ENCODE measurements around the gene KCNS1. TPM values are rescaled to one million over a fixed set of nuclear protein-coding genes. Genes with fewer than 3 reads are reported as not detected.

Gene KCNS1
- total RNA-seq, 2 experiments from 2014 or later: not detected

DNA sequence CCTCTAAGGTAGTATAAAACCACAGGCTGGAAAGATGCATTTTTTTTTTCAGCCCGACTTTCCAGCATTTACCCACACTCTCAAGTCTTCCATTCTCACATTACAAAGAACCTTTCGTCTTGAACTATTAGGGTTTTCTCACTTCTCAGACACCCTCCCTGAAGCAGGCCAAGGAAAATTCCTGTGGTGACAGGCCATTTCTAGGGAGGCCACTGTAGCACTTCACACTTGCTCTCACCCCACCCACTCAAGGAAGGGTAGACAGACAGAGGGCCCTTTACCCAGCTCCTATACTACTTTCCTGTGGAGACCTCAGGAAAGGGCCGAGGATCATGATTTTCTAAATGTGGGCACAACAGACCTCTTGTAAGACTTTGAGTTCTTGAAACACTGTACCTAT is 27.7 kb downstream of the KCNS1 start:
- H3K27ac ChIP-seq (ENCODE audit: low read depth, low read length, poor library complexity, severe bottlenecking): no peak overlapping the region
- intact Hi-C loops (cut with micrococcal nuclease; ENCODE audit: unreplicated experiment): no loop called here
- H3K4me3 ChIP-seq (ENCODE audit: low read depth, low read length, poor library complexity, severe bottlenecking): no peak overlapping the region
- no peaks in the 10 kb centered on the region for H3K4me1 ChIP-seq (ENCODE audit: insufficient read depth, low read length, poor library complexity, severe bottlenecking)
- H2AFZ ChIP-seq (ENCODE audit: low read length): no peak overlapping the region
- peaks cover 88% of the 10 kb centered on the region for H3K36me3 ChIP-seq (ENCODE audit: insufficient read depth, low read length)
- no peaks in the 10 kb centered on the region for H3K79me2 ChIP-seq (ENCODE audit: insufficient read depth, low read depth, low read length)
- H3K9me2 ChIP-seq (ENCODE audit: insufficient read depth, low read length): no peaks in the 10 kb centered on the region
- ChIA-PET POLR2A (interaction anchor here (0.7 to 1.0 kb wide), 2 partner anchors 38 to 42 kb away, joined by 3 read pairs; partner anchors contain the start of gene WFDC5), CTCF (ENCODE audit: unreplicated experiment) (no interaction called here)
- BruUV-seq (replicated peaks): no TSS peak
- DNase-seq (ENCODE audit: low spot score): no peak
- TF ChIP-seq, protein P1, sequence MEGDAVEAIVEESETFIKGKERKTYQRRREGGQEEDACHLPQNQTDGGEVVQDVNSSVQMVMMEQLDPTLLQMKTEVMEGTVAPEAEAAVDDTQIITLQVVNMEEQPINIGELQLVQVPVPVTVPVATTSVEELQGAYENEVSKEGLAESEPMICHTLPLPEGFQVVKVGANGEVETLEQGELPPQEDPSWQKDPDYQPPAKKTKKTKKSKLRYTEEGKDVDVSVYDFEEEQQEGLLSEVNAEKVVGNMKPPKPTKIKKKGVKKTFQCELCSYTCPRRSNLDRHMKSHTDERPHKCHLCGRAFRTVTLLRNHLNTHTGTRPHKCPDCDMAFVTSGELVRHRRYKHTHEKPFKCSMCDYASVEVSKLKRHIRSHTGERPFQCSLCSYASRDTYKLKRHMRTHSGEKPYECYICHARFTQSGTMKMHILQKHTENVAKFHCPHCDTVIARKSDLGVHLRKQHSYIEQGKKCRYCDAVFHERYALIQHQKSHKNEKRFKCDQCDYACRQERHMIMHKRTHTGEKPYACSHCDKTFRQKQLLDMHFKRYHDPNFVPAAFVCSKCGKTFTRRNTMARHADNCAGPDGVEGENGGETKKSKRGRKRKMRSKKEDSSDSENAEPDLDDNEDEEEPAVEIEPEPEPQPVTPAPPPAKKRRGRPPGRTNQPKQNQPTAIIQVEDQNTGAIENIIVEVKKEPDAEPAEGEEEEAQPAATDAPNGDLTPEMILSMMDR (conservative IDR thresholded peaks at IDR 0.05; ENCODE audit: low read length): no peak
- no peak for TF ChIP-seq EZH2phosphoT487 (IDR thresholded peaks at IDR 0.05; ENCODE audit: borderline replicate concordance, low read depth, low read length)
- no peaks in the 10 kb centered on the region for H3K9me3 ChIP-seq (ENCODE audit: low read length)
- H4K20me1 ChIP-seq (ENCODE audit: insufficient read depth, low read length): no peaks in the 10 kb centered on the region; the same call in 1 of the 2 replicates
- H3K4me2 ChIP-seq (ENCODE audit: low read length): no peak overlapping the region

DNA sequence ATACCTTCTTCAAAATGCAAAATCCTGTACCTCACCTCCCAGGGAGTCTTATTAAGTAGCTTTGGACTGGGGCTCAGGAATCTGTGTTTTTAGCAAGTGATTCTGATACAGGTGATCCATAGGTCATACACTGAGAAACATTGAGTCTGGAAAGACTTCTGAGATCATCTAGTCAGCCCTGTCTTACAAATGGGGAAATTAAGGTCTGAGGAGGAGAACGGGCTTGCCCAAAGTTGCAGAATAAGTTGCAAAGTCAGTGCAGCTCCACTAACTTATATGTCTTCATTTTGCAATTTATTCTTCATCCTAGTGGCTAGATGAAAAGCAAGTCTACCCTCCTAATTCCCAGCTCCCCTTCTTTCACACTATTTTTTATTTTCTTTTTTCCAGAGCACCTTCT is 28.9 kb downstream of the KCNS1 start:
- no peaks in the 10 kb centered on the region for H3K4me1 ChIP-seq (ENCODE audit: insufficient read depth, low read length, poor library complexity, severe bottlenecking)
- no peaks in the 10 kb centered on the region for H3K79me2 ChIP-seq (ENCODE audit: insufficient read depth, low read depth, low read length)
- no peaks in the 10 kb centered on the region; the same call in 1 of the 2 replicates for H4K20me1 ChIP-seq (ENCODE audit: insufficient read depth, low read length)
- H2AFZ ChIP-seq (ENCODE audit: low read length): no peak overlapping the region
- no peak overlapping the region for H3K4me2 ChIP-seq (ENCODE audit: low read length)
- H3K4me3 ChIP-seq (ENCODE audit: low read depth, low read length, poor library complexity, severe bottlenecking): no peak overlapping the region
- no peaks in the 10 kb centered on the region for H3K9me2 ChIP-seq (ENCODE audit: insufficient read depth, low read length)
- ChIA-PET CTCF (ENCODE audit: unreplicated experiment) (interaction anchor here (1.2 kb wide), 1 partner anchor 24 kb away, joined by 4 read pairs; no protein-coding TSS in a partner anchor), POLR2A (interaction anchor here (0.5 to 1.5 kb wide), 4 partner anchors 16 to 168 kb away, joined by 3 to 6 read pairs (median 3); partner anchors contain the start of gene WFDC5)
- TF ChIP-seq, protein P1 (conservative IDR thresholded peaks at IDR 0.05; ENCODE audit: low read length): no peak
- no peak for TF ChIP-seq EZH2phosphoT487 (IDR thresholded peaks at IDR 0.05; ENCODE audit: borderline replicate concordance, low read depth, low read length)
- no peaks in the 10 kb centered on the region for H3K9me3 ChIP-seq (ENCODE audit: low read length)
- DNase-seq (ENCODE audit: low spot score): no peak
- peaks cover 88% of the 10 kb centered on the region for H3K36me3 ChIP-seq (ENCODE audit: insufficient read depth, low read length)
- H3K27ac ChIP-seq (ENCODE audit: low read depth, low read length, poor library complexity, severe bottlenecking): no peak overlapping the region
- BruUV-seq (replicated peaks): no TSS peak
- intact Hi-C loops (cut with micrococcal nuclease; ENCODE audit: unreplicated experiment): no loop called here

- Histone ChIP-seq H3K4me3 (ENCODE audit: low read depth, low read length, poor library complexity, severe bottlenecking) (no peak overlapping the region), H3K4me1 (ENCODE audit: insufficient read depth, low read length, poor library complexity, severe bottlenecking) (no peaks in the 10 kb centered on the region), H4K20me1 (ENCODE audit: insufficient read depth, low read length) (no peaks in the 10 kb centered on the region; the same call in 1 of the 2 replicates), H3K4me2 (ENCODE audit: low read length) (no peak overlapping the region), H3K27ac (ENCODE audit: low read depth, low read length, poor library complexity, severe bottlenecking) (no peak overlapping the region), H3K9me2 (ENCODE audit: insufficient read depth, low read length) (no peaks in the 10 kb centered on the region), H3K79me2 (ENCODE audit: insufficient read depth, low read depth, low read length) (peaks cover 10% of the 10 kb centered on the region; the same call in 1 of the 2 replicates), H3K9me3 (ENCODE audit: low read length) (no peaks in the 10 kb centered on the region), H2AFZ (ENCODE audit: low read length) (no peak overlapping the region), H3K36me3 (ENCODE audit: insufficient read depth, low read length) (peaks cover 88% of the 10 kb centered on the region)
- CTCF ChIA-PET (ENCODE audit: unreplicated experiment): interaction anchor here (1.2 kb wide), 1 partner anchor 25 kb away, joined by 4 read pairs; no protein-coding TSS in a partner anchor
- no peak for DNase-seq (ENCODE audit: low spot score)
- POLR2A ChIA-PET: interaction anchor here (0.7 to 1.5 kb wide), 4 partner anchors 13 to 730 kb away, joined by 3 to 5 read pairs (median 4); no protein-coding TSS in a partner anchor
- intact Hi-C loops (cut with micrococcal nuclease; ENCODE audit: unreplicated experiment): no loop called here
- BruUV-seq (replicated peaks): no TSS peak
- TF ChIP-seq EZH2phosphoT487 (IDR thresholded peaks at IDR 0.05; ENCODE audit: borderline replicate concordance, low read depth, low read length): no peak
- TF ChIP-seq, protein P1 (conservative IDR thresholded peaks at IDR 0.05; ENCODE audit: low read length): no peak
Measured at GRCh38 chr20:45070932-45071632, 29.8 kb downstream of the KCNS1 start.
